HepG2 (cell line): ENCODE data around the gene VPS4A. TPM values are rescaled to one million over a fixed set of nuclear protein-coding genes. Genes with fewer than 3 reads are reported as not detected.

Experiments
- ARHGAP35 ChIP-seq: sonication (generic); formaldehyde crosslinking; IDR thresholded peaks from 2 replicates; pipeline ENCODE4 v1.9.0; 2022; ENCODE audit warnings: mild to moderate bottlenecking, inconsistent platforms, moderate library complexity, missing genetic modification reagents, borderline replicate concordance
- ATAD3A ChIP-seq: sonication (generic); formaldehyde crosslinking; IDR thresholded peaks from 2 replicates; pipeline ENCODE4 v1.4.0; 2020; ENCODE audit warnings: missing genetic modification reagents
- CEBPG ChIP-seq: IDR thresholded peaks from 2 replicates; pipeline ENCODE4 v1.6.1; 2016
- CREB3 ChIP-seq: sonication (generic); formaldehyde crosslinking; IDR thresholded peaks from 2 replicates; pipeline ENCODE4 v1.5.0; 2020; ENCODE audit warnings: missing genetic modification reagents
- EZH2 ChIP-seq: conservative IDR thresholded peaks from 2 replicates; pipeline ENCODE4 v1.6.1; 2012; ENCODE audit warnings: mild to moderate bottlenecking, low read depth, low read length, moderate library complexity
- FOXA1 ChIP-seq, 2 experiments: fragments of 450-650 bp in 1 of 2; sonication (generic) in 1 of 2; formaldehyde crosslinking in 1 of 2; IDR thresholded peaks; 2 replicates each; pipeline versions ENCODE4 v1.4.0 to v1.6.1; 2016 to 2020; ENCODE audit warnings: missing genetic modification reagents in 1 of 2
- IRF9 ChIP-seq: sonication (generic); formaldehyde crosslinking; IDR thresholded peaks from 2 replicates; pipeline ENCODE4 v1.8.0; 2022; ENCODE audit warnings: missing genetic modification reagents, mild to moderate bottlenecking, borderline replicate concordance
- KLF11 ChIP-seq: IDR thresholded peaks from 2 replicates; pipeline ENCODE4 v1.6.1; 2016; ENCODE audit warnings: missing compliant biosample characterization
- PHF5A ChIP-seq: IDR thresholded peaks from one replicate; pipeline ENCODE4 v1.6.1; 2018; ENCODE audit warnings: low read depth, missing genetic modification reagents; ENCODE audit not compliant: unreplicated experiment
- PHF8 ChIP-seq: sonication (generic); formaldehyde crosslinking; IDR thresholded peaks from 2 replicates; pipeline ENCODE4 v1.5.0; 2020; ENCODE audit warnings: missing genetic modification reagents
- PLRG1 ChIP-seq: fragments of 450-650 bp; conservative IDR thresholded peaks from 2 replicates; pipeline ENCODE4 v1.6.1; 2016
- RXRA ChIP-seq: sonication (generic); formaldehyde crosslinking; IDR thresholded peaks from 2 replicates; pipeline ENCODE4 v1.5.1; 2020; ENCODE audit warnings: missing genetic modification reagents
- STAT5B ChIP-seq: sonication (generic); formaldehyde crosslinking; IDR thresholded peaks from 2 replicates; pipeline ENCODE4 v1.4.0; 2020; ENCODE audit warnings: missing genetic modification reagents
- TCF7L2 ChIP-seq: IDR thresholded peaks from 2 replicates; pipeline ENCODE4 v1.6.1; 2011; ENCODE audit warnings: mild to moderate bottlenecking, low read depth, low read length, moderate library complexity
- ZBTB40 ChIP-seq, 2 experiments: fragments of 450-650 bp in 1 of 2; sonication (generic) in 1 of 2; formaldehyde crosslinking in 1 of 2; IDR thresholded peaks; 2 replicates each; pipeline versions ENCODE4 v1.6.1 to v1.8.0; 2016 to 2022; ENCODE audit warnings: antibody characterized with exemption in 1 of 2, mild to moderate bottlenecking in 1 of 2, missing genetic modification reagents in 1 of 2
- ZKSCAN1 ChIP-seq: fragments of 150-350 bp; IDR thresholded peaks from 2 replicates; pipeline ENCODE4 v1.6.1; 2014; ENCODE audit warnings: low read length
- ZNF501 ChIP-seq: sonication (generic); formaldehyde crosslinking; IDR thresholded peaks from 2 replicates; pipeline ENCODE4 v1.5.1; 2020; ENCODE audit warnings: mild to moderate bottlenecking, moderate library complexity, missing genetic modification reagents
- ZNF644 ChIP-seq: IDR thresholded peaks from 2 replicates; pipeline ENCODE4 v1.6.1; 2016; ENCODE audit warnings: low read depth
- ZNF7 ChIP-seq: IDR thresholded peaks from 2 replicates; pipeline ENCODE4 v1.6.1; 2016; ENCODE audit warnings: missing biosample characterization, missing genetic modification reagents
- polyA plus RNA-seq, 8 experiments: library from polyadenylated mRNA; depleted of rRNA in 3 of 8; stranded (reverse) in 7 of 8; unstranded in 1 of 8; fragments of >200 nt; fragmentation: Illumina TruSeq in 4 of 8; extraction: Trizol in 4 of 8; gene quantifications; 2 replicates each; pipeline versions ENCODE4 v1.2.1 to v1.2.3, GENCODE V29; 2011 to 2016; ENCODE audit warnings: low read depth in 4 of 8, missing spikeins in 1 of 8, mixed read lengths in 1 of 8; ENCODE audit not compliant: insufficient read depth in 1 of 8
- total RNA-seq, 5 experiments: library from RNA; depleted of rRNA; stranded (reverse); fragments of >200 nt; fragmentation: Illumina TruSeq; extraction: Trizol; gene quantifications; 2 replicates each; pipeline ENCODE4 v1.2.3, GENCODE V29; 2016; ENCODE audit warnings: low read depth in 1 of 5

The VPS4A gene
- total and polyA plus RNA-seq, 2 of the 13 experiments (the other 11 are each of a cell fraction or from before 2014, with no cell fraction given), result 13.2 to 27.9 TPM

- TF ChIP-seq ARHGAP35 (CRISPR knock-in tag) (0 out of 2 replicates have a peak, but pooled peaks have one; percentile 90), IRF9 (CRISPR knock-in tag) (peak; percentile 75; the same call in 1 of the 2 replicates), ATAD3A (CRISPR knock-in tag) (no peak), FOXA1 (IDR thresholded peaks at IDR 0.05) (no peak), FOXA1 (CRISPR knock-in tag; IDR thresholded peaks at IDR 0.05) (0 out of 2 replicates have a peak, but pooled peaks have one; percentile 36), CEBPG (CRISPR knock-in tag) (peak; percentile 54), PHF8 (CRISPR knock-in tag) (peak; percentile 94), ZKSCAN1 (no peak), RXRA (peak; percentile 80), EZH2 (no peak), ZNF501 (CRISPR knock-in tag) (peak; percentile 70; the same call in 1 of the 2 replicates), KLF11 (CRISPR knock-in tag) (peak; percentile 69; the same call in 1 of the 2 replicates), PLRG1 (no peak), TCF7L2 (no peak), PHF5A (CRISPR knock-in tag) (peak; percentile 99), ZNF7 (CRISPR knock-in tag) (no peak), CREB3 (CRISPR knock-in tag) (no peak; the same call in 1 of the 2 replicates), STAT5B (CRISPR knock-in tag) (peak; percentile 27; the same call in 1 of the 2 replicates), ZNF644 (no peak), ZBTB40 (IDR thresholded peaks at IDR 0.05) (no peak), ZBTB40 (CRISPR knock-in tag; IDR thresholded peaks at IDR 0.05) (peak; percentile 78)
These were observed 19.3 kb downstream of the VPS4A start, which contains the start of gene PDF (continued) for GRCh38 chr16:69330286-69331109.
